CD14-positive monocyte (primary cell): ENCODE measurements around the gene PKNOX2. TPM values are rescaled to one million over a fixed set of nuclear protein-coding genes. Genes with fewer than 3 reads are reported as not detected.

ENCODE experiments used
- DNase-seq, 3 donors: peaks; one replicate each; pipeline ENCODE4 v3.0.0-alpha.2; 2011 to 2022
- H2AFZ ChIP-seq: 2 replicates; pipeline ENCODE4 v1.6.0; 2012; ENCODE audit warnings: mild to moderate bottlenecking, low read depth, low read length, inconsistent platforms; ENCODE audit not compliant: insufficient read depth, poor library complexity, severe bottlenecking
- H3K27ac ChIP-seq, 2 donors: 1 replicate in 1 of 2; 2 replicates in 1 of 2; pipeline ENCODE4 v1.5.1; 2012 to 2013; ENCODE audit warnings: low read length in 2 of 2, control low read depth in 1 of 2, inconsistent platforms in 1 of 2, low read depth in 1 of 2, mild to moderate bottlenecking in 1 of 2
- H3K27me3 ChIP-seq, 2 donors: one replicate each; pipeline versions ENCODE4 v1.6.0 to v1.6.1; 2011 to 2013; ENCODE audit warnings: low read length in 2 of 2; ENCODE audit not compliant: control insufficient read depth in 2 of 2, insufficient read depth in 2 of 2
- H3K36me3 ChIP-seq, 2 donors: replicated peaks in 1 of 2; 1 replicate in 1 of 2; 2 replicates in 1 of 2; pipeline versions ENCODE4 v1.5.1 to v1.6.1; 2012 to 2013; ENCODE audit warnings: low read length in 2 of 2, control low read depth in 1 of 2, inconsistent platforms in 1 of 2, mild to moderate bottlenecking in 1 of 2; ENCODE audit not compliant: insufficient read depth in 2 of 2, control insufficient read depth in 1 of 2
- H3K4me1 ChIP-seq, 2 donors: 1 replicate in 1 of 2; 2 replicates in 1 of 2; pipeline versions ENCODE4 v1.5.1 to v1.6.1; 2012 to 2013; ENCODE audit warnings: low read length in 2 of 2, control low read depth in 1 of 2, inconsistent platforms in 1 of 2, mild to moderate bottlenecking in 1 of 2, moderate library complexity in 1 of 2; ENCODE audit not compliant: insufficient read depth in 2 of 2, control insufficient read depth in 1 of 2
- H3K4me2 ChIP-seq: replicated peaks from 2 replicates; pipeline ENCODE3; 2012; ENCODE audit warnings: low read length, moderate library complexity, mild to moderate bottlenecking; ENCODE audit not compliant: poor library complexity, severe bottlenecking; ENCODE audit errors: extremely low read depth
- H3K4me3 ChIP-seq, 3 experiments: fragments of 200-600 bp in 1 of 3; sonication (generic) in 1 of 3; replicated peaks in 1 of 3; 1 replicate in 2 of 3; 2 replicates in 1 of 3; pipeline ENCODE4 v1.5.1; 2011 to 2013; ENCODE audit warnings: low read length in 3 of 3, mild to moderate bottlenecking in 3 of 3, control low read depth in 2 of 3, low read depth in 2 of 3, inconsistent platforms in 1 of 3, moderate library complexity in 1 of 3
- H3K79me2 ChIP-seq: 2 replicates; pipeline ENCODE4 v1.6.0; 2012; ENCODE audit warnings: mild to moderate bottlenecking, control low read depth, inconsistent platforms, low read length, moderate library complexity; ENCODE audit not compliant: insufficient read depth
- H3K9ac ChIP-seq: 2 replicates; pipeline ENCODE4 v1.6.0; 2017; ENCODE audit warnings: low read length, mild to moderate bottlenecking; ENCODE audit not compliant: insufficient read depth, poor library complexity, severe bottlenecking
- H3K9me3 ChIP-seq, 2 donors: replicated peaks in 1 of 2; 1 replicate in 1 of 2; 2 replicates in 1 of 2; pipeline versions ENCODE4 v1.5.1 to v1.6.1; 2012 to 2013; ENCODE audit warnings: low read length in 2 of 2, control low read depth in 1 of 2; ENCODE audit not compliant: control insufficient read depth in 1 of 2, insufficient read depth in 1 of 2
- H4K20me1 ChIP-seq: 2 replicates; pipeline ENCODE4 v1.6.0; 2012; ENCODE audit warnings: mild to moderate bottlenecking, low read length, control low read depth, moderate library complexity; ENCODE audit not compliant: insufficient read depth
- H3K27ac Mint-ChIP-seq, 7 donors: one replicate each; pipeline ENCODE4 v1.8.0; 2020; ENCODE audit warnings: mild to moderate bottlenecking in 7 of 7, mixed read lengths in 7 of 7, moderate library complexity in 6 of 7, inconsistent platforms in 2 of 7
- H3K27me3 Mint-ChIP-seq, 3 donors: one replicate each; pipeline ENCODE4 v1.8.0; 2021 to 2022; ENCODE audit warnings: low read depth in 3 of 3, mild to moderate bottlenecking in 3 of 3, mixed read lengths in 3 of 3, moderate library complexity in 3 of 3, inconsistent platforms in 1 of 3
- H3K36me3 Mint-ChIP-seq, 2 donors: one replicate each; pipeline ENCODE4 v1.8.0; 2020; ENCODE audit warnings: mixed read lengths in 2 of 2, inconsistent platforms in 1 of 2, mild to moderate bottlenecking in 1 of 2
- H3K4me1 Mint-ChIP-seq: one replicate; pipeline ENCODE4 v1.8.0; 2020; ENCODE audit warnings: mild to moderate bottlenecking, mixed read lengths
- H3K4me3 Mint-ChIP-seq, 2 donors: one replicate each; pipeline ENCODE4 v1.8.0; 2020; ENCODE audit warnings: mild to moderate bottlenecking in 2 of 2, mixed read lengths in 2 of 2, moderate library complexity in 1 of 2
- H3K9me3 Mint-ChIP-seq, 7 donors: one replicate each; pipeline ENCODE4 v1.8.0; 2020 to 2022; ENCODE audit warnings: mixed read lengths in 7 of 7, mild to moderate bottlenecking in 6 of 7, moderate library complexity in 6 of 7, inconsistent platforms in 2 of 7
- CTCF ChIP-seq: fragments of 200-600 bp; IDR thresholded peaks from one replicate; pipeline ENCODE4 v1.8.0; 2022; ENCODE audit warnings: antibody characterized with exemption, mild to moderate bottlenecking
- WGBS: methylation state at CpG from one replicate; pipeline ENCODE4 v1.1.5; 2013; ENCODE audit warnings: missing lambda C conversion rate; ENCODE audit not compliant: insufficient coverage; 5-methylcytosine and 5-hydroxymethylcytosine counted together
- intact Hi-C, 2 donors: fragments of 100-400 bp; cut with micrococcal nuclease; formaldehyde crosslinking; loops; one replicate each; pipeline versions ENCODE4 v1.15.0 to v1.15.1; 2023
- polyA plus RNA-seq, 3 donors: library from polyadenylated mRNA; depleted of rRNA in 1 of 3; unstranded in 2 of 3; stranded (reverse) in 1 of 3; fragments of 300-500 nt in 2 of 3; fragments of >200 nt in 1 of 3; fragmentation: Illumina TruSeq in 2 of 3; gene quantifications; 1 replicate in 2 of 3; 2 replicates in 1 of 3; pipeline ENCODE4 v1.2.3, GENCODE V29; 2012 to 2021

PKNOX2 gene
- polyA plus RNA-seq, 3 donors, result not detected

DNA sequence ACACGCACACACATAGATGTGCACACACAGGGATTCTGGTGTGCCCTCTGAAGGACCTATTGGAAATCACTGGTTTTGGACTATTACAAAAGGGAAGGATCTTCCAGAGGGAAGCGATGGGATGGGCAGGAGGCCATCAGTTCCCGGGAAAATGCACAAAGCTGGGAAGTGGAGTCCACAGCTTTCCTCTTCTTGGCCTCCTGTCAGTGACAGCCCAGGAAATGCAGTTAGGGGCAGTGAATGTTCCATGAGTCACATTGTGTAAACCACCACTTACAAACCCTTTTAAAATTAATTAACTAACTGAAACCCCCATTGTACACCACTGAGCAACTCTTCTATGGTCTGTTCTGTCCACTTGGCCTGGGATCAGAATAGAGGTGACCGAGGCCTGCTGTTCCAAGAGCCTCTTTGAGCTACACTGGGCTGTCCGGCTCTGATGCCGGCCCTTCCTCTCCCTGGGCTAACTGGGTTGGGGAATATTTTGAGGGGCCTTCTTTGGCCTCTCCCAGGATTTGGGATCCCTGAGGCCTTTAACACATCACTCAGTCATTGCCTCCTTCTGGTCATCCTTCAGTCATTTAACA is 193.8 kb downstream of the PKNOX2 start:
- no peaks in the 10 kb centered on the region for H3K36me3 ChIP-seq
- 100% methylated on average over 2 of the region's 6 CpGs for WGBS
- H3K27ac ChIP-seq, result no peak overlapping the region
- H4K20me1 ChIP-seq, result no peaks in the 10 kb centered on the region
- no peak overlapping the region for H3K4me3 ChIP-seq
- intact Hi-C loops, result no loop called here
- H3K4me1 Mint-ChIP-seq, result peaks cover 6% of the 10 kb centered on the region
- no peak overlapping the region for H2AFZ ChIP-seq
- peaks cover 2 to 4% (median 2%) of the 10 kb centered on the region in 3 donors for H3K27me3 Mint-ChIP-seq
- H3K4me2 ChIP-seq, result no peak overlapping the region
- TF ChIP-seq CTCF, result no peak
- no peak for DNase-seq
- H3K4me3 Mint-ChIP-seq, result no peak overlapping the region
- H3K27me3 ChIP-seq, result no peaks in the 10 kb centered on the region
- H3K27ac Mint-ChIP-seq, result no peak overlapping the region
- H3K4me1 ChIP-seq, result peaks cover 0 to 5% of the 10 kb centered on the region in 2 donors
- H3K9me3 Mint-ChIP-seq, result no peaks in the 10 kb centered on the region
- no peaks in the 10 kb centered on the region for H3K79me2 ChIP-seq
- no peak overlapping the region for H3K9ac ChIP-seq
- H3K9me3 ChIP-seq, result no peaks in the 10 kb centered on the region
- no peaks in the 10 kb centered on the region for H3K36me3 Mint-ChIP-seq

DNA sequence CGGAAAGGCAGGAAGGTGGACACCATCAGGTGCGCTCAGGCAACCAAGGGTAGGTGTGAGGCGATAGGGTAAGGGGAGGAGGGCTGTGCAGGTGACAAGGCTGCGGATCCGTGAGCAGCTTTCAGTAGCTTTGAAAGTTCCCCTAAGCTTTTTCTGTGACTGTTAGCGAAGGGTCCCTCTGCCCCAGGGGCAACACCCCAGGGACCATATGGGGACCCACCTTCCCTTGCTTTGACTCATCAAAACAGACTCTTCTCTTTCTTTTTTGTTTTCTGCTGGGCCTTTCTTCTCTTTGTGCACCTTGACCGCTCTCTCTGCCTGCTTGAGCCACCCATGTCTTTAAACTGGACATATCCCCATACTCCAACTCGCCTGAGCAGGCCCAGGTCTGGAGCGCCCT is 194.6 kb downstream of the PKNOX2 start:
- H2AFZ ChIP-seq, result no peak overlapping the region
- H3K4me1 Mint-ChIP-seq, result peaks cover 6% of the 10 kb centered on the region
- no peaks in the 10 kb centered on the region for H3K27me3 ChIP-seq
- no peak for TF ChIP-seq CTCF
- H3K9ac ChIP-seq, result no peak overlapping the region
- H3K4me1 ChIP-seq, result peaks cover 0 to 5% of the 10 kb centered on the region in 2 donors
- no peak overlapping the region for H3K4me3 ChIP-seq
- peaks cover 2 to 4% (median 3%) of the 10 kb centered on the region in 3 donors for H3K27me3 Mint-ChIP-seq
- no peaks in the 10 kb centered on the region for H4K20me1 ChIP-seq
- H3K27ac ChIP-seq, result no peak overlapping the region
- DNase-seq, result no peak
- H3K27ac Mint-ChIP-seq, result no peak overlapping the region
- WGBS, result 93% methylated on average over 9 of the region's 9 CpGs
- H3K4me2 ChIP-seq, result no peak overlapping the region
- H3K9me3 ChIP-seq, result no peaks in the 10 kb centered on the region
- no peaks in the 10 kb centered on the region for H3K9me3 Mint-ChIP-seq
- intact Hi-C loops, result no loop called here
- no peaks in the 10 kb centered on the region for H3K79me2 ChIP-seq
- H3K36me3 ChIP-seq, result no peaks in the 10 kb centered on the region
- no peak overlapping the region for H3K4me3 Mint-ChIP-seq
- H3K36me3 Mint-ChIP-seq, result no peaks in the 10 kb centered on the region
